Urothelium cell line (cell line): ENCODE measurements around the gene GRM7.

Source experiments
- DNase-seq: peaks from one replicate; pipeline ENCODE4 v3.0.0; 2011; ENCODE audit warnings: low spot score, mixed read lengths
- FAIRE-seq: peaks from 2 replicates; lab custom pipeline; 2011; peaks lifted over from hg19 to GRCh38; lab: Jason Lieb, UNC

GRM7 gene

GRCh38 chr3:7752005-7752404 lies 891.1 kb downstream of the GRM7 start:
- FAIRE-seq (no peak), DNase-seq (no peak)

GRCh38 chr3:7754653-7755441 lies 893.9 kb downstream of the GRM7 start:
- FAIRE-seq = no peak
- DNase-seq = no peak

GRCh38 chr3:7759630-7760029 lies 898.7 kb downstream of the GRM7 start:
- DNase-seq = no peak
- no peak for FAIRE-seq

DNA sequence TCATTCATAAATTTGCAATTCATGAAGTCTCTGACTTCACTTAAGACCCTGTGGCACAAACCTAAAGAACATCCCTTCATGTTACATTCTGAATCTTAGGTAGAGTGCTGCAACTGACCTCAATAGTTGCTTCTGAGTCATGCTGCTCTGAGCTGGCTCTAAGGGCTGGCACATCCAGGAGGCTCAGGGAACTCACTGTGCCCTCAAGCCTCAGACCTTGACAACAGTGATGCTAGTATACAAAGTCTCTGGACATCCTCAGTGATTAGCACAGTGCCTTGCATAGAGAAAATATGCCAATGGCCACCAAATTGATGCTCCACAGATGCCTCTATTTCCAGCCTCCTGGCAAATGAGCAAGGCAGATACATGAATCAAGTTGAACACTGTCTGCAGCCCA lies 899.8 kb downstream of the GRM7 start:
- DNase-seq (no peak), FAIRE-seq (no peak)

DNA sequence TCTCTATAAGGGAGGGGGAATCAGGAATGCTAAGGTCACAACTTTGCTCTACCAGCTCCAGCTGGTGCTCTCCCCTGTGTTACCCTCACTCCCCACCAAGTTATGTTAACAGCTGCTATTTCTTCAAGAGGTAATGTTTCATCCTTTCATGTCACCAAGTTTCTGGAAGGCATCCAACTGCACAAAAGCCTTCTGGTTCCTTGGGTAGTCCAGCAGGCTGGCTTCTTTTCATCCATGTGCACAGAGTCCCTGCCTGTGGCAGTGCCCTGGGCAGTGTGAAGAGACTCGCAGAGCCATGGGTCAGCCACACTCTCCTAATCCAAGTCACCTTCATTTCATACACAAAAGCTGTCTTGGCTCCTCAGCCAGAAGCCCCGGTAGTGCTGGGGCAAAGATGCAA lies 903.2 kb downstream of the GRM7 start:
- DNase-seq (no peak), FAIRE-seq (no peak)

- FAIRE-seq (no peak), DNase-seq (no peak)
Observed at GRCh38 chr3:7766530-7766929, 905.6 kb downstream of the GRM7 start.

DNA sequence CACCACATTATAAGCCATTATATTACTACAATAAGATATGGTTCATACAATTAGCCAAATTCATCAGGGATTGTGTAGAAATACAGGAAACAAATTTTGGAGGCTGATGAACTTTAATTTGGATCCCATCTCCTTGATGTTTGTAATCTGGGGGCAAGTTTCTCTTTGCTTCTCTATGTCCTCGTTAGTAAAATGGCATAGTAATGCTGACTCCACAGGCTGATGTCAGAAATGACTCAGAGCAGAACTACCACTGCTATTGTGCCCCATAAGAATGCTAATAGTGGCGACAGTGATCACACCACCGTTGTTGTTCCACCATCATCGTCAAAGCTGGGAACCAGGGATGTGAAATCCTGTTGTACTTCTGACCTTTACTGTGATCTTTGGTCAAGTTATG lies 918.4 kb downstream of the GRM7 start:
- DNase-seq (peak; percentile 6), FAIRE-seq (no peak)

DNA sequence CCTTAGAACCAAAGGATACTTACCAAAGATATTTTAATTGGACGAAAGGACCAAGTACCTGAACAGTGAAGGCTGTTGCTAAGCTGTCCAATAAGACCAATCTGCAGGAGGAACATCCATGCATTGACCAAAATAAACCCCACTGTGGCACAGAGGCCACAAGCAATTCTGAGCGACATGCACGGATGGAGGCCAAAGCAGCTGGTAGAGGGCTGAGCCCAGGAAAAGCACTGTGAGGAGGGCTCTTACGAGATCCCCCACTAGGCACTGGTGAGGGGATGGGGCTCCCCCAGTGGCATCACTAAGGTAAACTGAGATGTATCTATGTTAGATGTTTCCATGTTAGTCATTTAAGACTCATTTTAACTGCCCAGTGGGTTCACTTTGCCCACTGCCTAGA lies 920.5 kb downstream of the GRM7 start:
- no peak for DNase-seq

DNA sequence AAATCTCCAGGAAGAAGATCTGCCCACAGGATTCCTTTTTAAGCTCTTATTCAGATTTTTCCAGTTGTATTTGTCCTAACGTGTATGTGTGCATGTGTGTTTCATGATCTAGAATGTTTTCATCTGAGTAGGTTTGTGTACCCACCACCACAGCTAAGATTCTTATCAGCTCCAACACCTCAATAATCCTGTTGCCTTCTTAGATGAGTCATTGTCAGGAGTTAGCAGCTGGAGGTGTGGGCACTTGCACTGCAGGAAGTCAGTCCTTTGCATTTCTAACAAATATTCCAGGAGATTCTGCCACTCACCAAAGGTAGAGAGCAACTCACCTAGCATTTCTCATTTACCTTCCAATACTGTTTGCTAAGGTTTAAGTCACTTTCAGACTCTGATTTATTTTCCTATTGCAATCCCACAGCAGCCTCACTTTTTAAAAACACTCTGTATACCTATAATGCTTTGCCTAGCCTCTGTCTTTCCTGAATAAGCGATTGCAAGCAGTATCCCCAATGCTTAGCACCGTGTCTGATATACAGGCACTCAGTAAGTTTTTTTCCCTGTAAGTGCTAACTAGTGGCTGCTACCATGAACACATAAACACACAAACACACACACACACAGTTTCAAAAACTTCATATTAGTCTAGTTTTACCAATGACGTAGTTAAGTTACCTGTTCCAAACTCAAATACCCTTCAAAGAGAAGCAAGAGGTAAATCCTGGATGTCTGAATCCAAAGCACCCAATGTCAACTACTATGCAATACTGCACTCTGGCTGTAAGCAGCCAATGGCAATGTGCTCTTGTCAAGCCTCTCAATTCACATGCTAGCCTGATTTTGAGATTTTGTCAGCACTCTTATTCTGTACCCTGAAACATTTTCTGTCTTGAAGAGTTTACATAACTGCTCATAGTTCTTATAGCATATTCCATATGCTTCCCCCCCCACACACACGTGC lies 927.2 kb downstream of the GRM7 start:
- DNase-seq (peak; percentile 11), FAIRE-seq (no peak)

More for the DNA sequence above, 920.5 kb downstream of the GRM7 start:
- FAIRE-seq = no peak

DNA sequence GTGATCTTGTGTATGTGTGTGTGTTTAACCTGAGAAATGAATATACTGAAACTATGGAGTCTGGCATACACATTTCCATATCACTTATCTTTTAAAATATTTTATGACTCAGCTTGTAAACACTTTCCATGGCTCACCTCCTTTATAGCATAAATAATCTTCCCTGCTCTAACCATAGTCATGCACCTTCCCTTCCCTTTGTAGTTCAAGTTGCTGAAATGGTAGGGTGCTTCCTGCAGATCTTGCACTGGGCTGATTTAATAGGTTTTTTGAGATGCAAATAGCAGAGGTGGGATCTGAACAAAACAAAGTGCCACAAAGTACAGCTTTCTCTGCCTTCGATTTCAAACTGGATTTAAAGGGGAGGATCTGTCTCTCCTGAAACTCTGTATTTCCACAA lies 928.0 kb downstream of the GRM7 start:
- FAIRE-seq = no peak
- DNase-seq = no peak

DNA sequence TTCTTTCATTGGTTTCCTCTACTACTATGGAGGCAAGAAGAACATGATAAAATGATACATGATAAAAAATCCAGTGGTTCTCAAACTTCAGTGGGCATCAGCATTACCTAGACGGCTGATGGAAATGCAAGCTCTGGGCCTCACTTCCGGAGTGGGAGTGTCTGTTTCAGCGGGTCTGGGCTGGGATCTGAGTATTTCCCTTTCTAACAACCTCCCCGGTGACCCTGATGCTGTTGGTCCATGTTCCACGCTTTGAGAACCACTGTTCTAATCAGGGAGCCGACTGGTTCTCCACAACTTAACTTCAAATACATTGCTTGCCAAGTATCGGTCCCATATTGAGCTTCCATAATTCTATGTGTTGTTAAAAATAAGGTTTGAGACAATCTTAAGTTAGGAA lies 928.4 kb downstream of the GRM7 start:
- no peak for DNase-seq
- FAIRE-seq = no peak

DNA sequence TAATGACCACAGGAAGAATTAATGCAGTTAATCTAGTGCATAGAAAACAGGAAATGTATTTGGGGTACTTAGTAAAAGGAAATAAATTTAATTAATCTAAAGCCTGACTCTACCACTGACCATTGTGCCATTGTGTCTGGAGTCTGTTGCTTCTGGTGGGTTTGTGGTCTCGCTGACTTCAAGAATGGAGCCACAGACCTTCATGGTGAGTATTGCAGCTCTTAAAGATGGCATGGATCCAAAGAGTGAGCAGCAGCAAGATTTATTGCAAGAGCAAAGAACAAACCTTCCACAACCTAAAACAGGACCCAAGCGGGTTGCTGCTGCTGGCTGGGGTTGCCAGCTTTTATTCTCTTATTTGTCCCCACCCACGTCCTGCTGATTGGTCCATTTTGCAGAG lies 929.2 kb downstream of the GRM7 start:
- DNase-seq (no peak), FAIRE-seq (no peak)
